Lower leg skin (tissue), 4 donors: ENCODE data around the gene MCM8. TPM values are rescaled to one million over a fixed set of nuclear protein-coding genes. Genes with fewer than 3 reads are reported as not detected.

Experiments used
- DNase-seq, 2 donors: peaks; one replicate each; pipeline ENCODE4 v3.0.0-alpha.2; 2019; ENCODE audit warnings: low spot score in 2 of 2
- H3K4me3 ChIP-seq: fragments of 200-600 bp; sonication (generic); 2 replicates; pipeline ENCODE4 v1.5.1; 2017; ENCODE audit warnings: mild to moderate bottlenecking, low read depth; ENCODE audit not compliant: poor library complexity, severe bottlenecking
- CTCF ChIP-seq, 3 donors: fragments of 450-650 bp; IDR thresholded peaks; one replicate each; pipeline ENCODE4 v1.5.1; 2016; ENCODE audit warnings: antibody characterized with exemption in 3 of 3, mild to moderate bottlenecking in 3 of 3, moderate library complexity in 2 of 3
- POLR2A ChIP-seq, 2 donors: fragments of 450-650 bp; IDR thresholded peaks; one replicate each; pipeline ENCODE4 v1.6.1; 2016 to 2017; ENCODE audit warnings: antibody characterized with exemption in 2 of 2, mild to moderate bottlenecking in 1 of 2, moderate library complexity in 1 of 2
- WGBS, 2 donors: methylation state at CpG; one replicate each; pipeline ENCODE4 v1.1.5; 2018; 5-methylcytosine and 5-hydroxymethylcytosine counted together
- intact Hi-C: fragments of 100-400 bp; cut with DNase I; formaldehyde crosslinking; loops from one replicate; pipeline ENCODE4 v1.15.0; 2023; ENCODE audit warnings: low total_unique reads
- total RNA-seq, 4 donors: library from RNA; depleted of rRNA; stranded (reverse); fragments of >200 nt; gene quantifications; one replicate each; pipeline ENCODE4 v1.1.0, GENCODE V29; 2016

MCM8 gene
- total RNA-seq, result 1 to 10 TPM; 2.4 to 5.1 (median 4.3) TPM

- TF ChIP-seq CTCF (IDR thresholded peaks at IDR 0.05) (no peak), POLR2A (IDR thresholded peaks at IDR 0.05) (no peak)
- DNase-seq, result peak; percentile 96 to 99
- intact Hi-C loops, result no loop called here
- 0 to 1% methylated on average over 58 to 61 of the region's 61 CpGs for WGBS, 2 donors
- H3K4me3 ChIP-seq, result peak within 1 kb of the TSS; percentile 61
Measured at GRCh38 chr20:5950271-5951031, at the start of gene MCM8, which contains the start of gene TRMT6. MCM8 (plus strand) TSS chr20:5950652; CDS start chr20:5952016, 1,364 bp downstream. TRMT6 (minus strand) TSS chr20:5950533; CDS start chr20:5950405, 128 bp downstream.

GRCh38 chr20:5900908-5901307 lies 49.5 kb upstream of the MCM8 start:
- H3K4me3 ChIP-seq, result no peak overlapping the region
- intact Hi-C loops, result no loop called here
- TF ChIP-seq POLR2A (IDR thresholded peaks at IDR 0.05), result no peak
- TF ChIP-seq CTCF (IDR thresholded peaks at IDR 0.05), result no peak
- no peak for DNase-seq
- 68 to 77% methylated on average over 1 of the region's 1 CpG for WGBS, 2 donors

- WGBS, 2 donors, result 63 to 75% methylated on average over 2 of the region's 2 CpGs
- H3K4me3 ChIP-seq, result no peak overlapping the region
- no peak for TF ChIP-seq CTCF (IDR thresholded peaks at IDR 0.05)
- no peak for TF ChIP-seq POLR2A (IDR thresholded peaks at IDR 0.05)
- no peak for DNase-seq
- intact Hi-C loops, result no loop called here
Measured at GRCh38 chr20:5908981-5909380, 41.5 kb upstream of the MCM8 start.

- WGBS, 2 donors, result 70 to 74% methylated on average over 6 of the region's 6 CpGs
- TF ChIP-seq POLR2A (IDR thresholded peaks at IDR 0.05) (no peak), CTCF (IDR thresholded peaks at IDR 0.05) (no peak)
- intact Hi-C loops, result no loop called here
- H3K4me3 ChIP-seq, result no peak overlapping the region
- no peak for DNase-seq
Measured at GRCh38 chr20:5910186-5910585, 40.3 kb upstream of the MCM8 start.

GRCh38 chr20:5913166-5913565 lies 37.3 kb upstream of the MCM8 start:
- WGBS, 2 donors, result 88 to 91% methylated on average over 2 of the region's 2 CpGs
- no peak overlapping the region for H3K4me3 ChIP-seq
- TF ChIP-seq CTCF (IDR thresholded peaks at IDR 0.05) (no peak), POLR2A (IDR thresholded peaks at IDR 0.05) (no peak)
- intact Hi-C loops, result no loop called here
- DNase-seq, result no peak
